Right lobe of liver (tissue), 4 donors: ENCODE measurements around the gene SF3B4.
"Not testable (repeated sequence)": the region's sequence is repeated elsewhere in the genome, so short reads cannot be mapped to it uniquely, and the experiment has no call there.

Experiments
- POLR2A ChIP-seq: fragments of 450-650 bp; IDR thresholded peaks from one replicate; pipeline ENCODE4 v1.6.1; 2017; ENCODE audit warnings: antibody characterized with exemption, mild to moderate bottlenecking
- TF ChIP-seq, protein P1 (sequence below), 4 donors: fragments of 200-600 bp in 3 of 4; fragments of 450-650 bp in 1 of 4; IDR thresholded peaks; one replicate each; pipeline versions ENCODE4 v1.5.1 to v1.8.0; 2016 to 2022; ENCODE audit warnings: antibody characterized with exemption in 4 of 4, mild to moderate bottlenecking in 2 of 4
- donor health status: DM: no; HTN: no; CAD: no.
- donor health status: DM: no; HTN: no; CAD: no.
- donor health status: DM: no; HTN: yes; CAD: no.

DNA sequence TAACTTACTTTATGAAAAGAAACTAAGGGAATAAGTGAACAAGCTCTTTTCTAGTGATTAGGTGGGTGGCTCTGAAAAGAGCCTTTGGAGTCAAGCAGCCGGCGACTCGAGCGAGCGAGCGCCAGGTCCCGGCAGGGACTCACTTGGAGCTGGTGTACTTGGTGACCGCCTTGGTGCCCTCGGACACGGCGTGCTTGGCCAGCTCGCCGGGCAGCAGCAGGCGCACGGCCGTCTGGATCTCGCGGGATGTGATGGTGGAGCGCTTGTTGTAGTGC is 41.5 kb downstream of the SF3B4 start:
- TF ChIP-seq, protein P1, sequence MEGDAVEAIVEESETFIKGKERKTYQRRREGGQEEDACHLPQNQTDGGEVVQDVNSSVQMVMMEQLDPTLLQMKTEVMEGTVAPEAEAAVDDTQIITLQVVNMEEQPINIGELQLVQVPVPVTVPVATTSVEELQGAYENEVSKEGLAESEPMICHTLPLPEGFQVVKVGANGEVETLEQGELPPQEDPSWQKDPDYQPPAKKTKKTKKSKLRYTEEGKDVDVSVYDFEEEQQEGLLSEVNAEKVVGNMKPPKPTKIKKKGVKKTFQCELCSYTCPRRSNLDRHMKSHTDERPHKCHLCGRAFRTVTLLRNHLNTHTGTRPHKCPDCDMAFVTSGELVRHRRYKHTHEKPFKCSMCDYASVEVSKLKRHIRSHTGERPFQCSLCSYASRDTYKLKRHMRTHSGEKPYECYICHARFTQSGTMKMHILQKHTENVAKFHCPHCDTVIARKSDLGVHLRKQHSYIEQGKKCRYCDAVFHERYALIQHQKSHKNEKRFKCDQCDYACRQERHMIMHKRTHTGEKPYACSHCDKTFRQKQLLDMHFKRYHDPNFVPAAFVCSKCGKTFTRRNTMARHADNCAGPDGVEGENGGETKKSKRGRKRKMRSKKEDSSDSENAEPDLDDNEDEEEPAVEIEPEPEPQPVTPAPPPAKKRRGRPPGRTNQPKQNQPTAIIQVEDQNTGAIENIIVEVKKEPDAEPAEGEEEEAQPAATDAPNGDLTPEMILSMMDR (IDR thresholded peaks at IDR 0.05): not testable (repeated sequence)
- not testable (repeated sequence) for TF ChIP-seq POLR2A
